ENCODE measurements around the gene SLFNL1.

DNA sequence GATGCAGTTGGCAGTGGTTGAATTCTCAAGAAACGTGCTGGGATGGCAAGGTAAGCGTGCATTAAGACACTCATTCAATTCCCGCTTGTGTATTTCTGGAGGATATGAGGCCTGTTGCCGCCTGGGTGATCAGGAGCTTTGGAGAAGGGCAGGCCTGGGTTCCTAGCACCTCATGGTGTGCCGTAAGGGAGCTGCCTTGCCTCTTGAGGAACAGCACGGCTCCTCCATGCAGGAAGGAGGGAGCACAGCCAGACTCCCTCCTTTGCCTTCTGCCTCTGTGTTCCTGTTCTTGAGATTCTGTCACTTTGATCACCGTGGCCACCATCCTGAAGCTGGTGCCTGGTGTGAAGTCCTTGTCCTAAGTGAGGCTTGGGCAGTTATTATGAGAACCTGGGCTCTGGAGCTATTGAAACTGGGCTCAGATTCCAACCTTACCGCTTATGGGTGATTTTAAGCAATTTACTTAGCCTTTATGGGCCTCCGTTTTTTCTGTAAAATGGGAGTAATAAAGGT, 18.3 kb downstream of the SLFNL1 start:
- TF ChIP-seq REST (IDR thresholded peaks at IDR 0.05; ENCODE audit: insufficient read depth in 1 of 2, low read depth in 2 of 2, low read length in 2 of 2): no peak
- no peak for TF ChIP-seq TAF1 (IDR thresholded peaks at IDR 0.05; ENCODE audit: borderline replicate concordance, insufficient read depth, low read length)
